Dendritic cell treated with granulocyte-macrophage colony-stimulating factor and Interleukin-4, amounts not matched to agents 40 ng/mL and 50 ng/mL, for 4 days (primary cell): Measurements from ENCODE around the gene SOX9.

ENCODE experiments used
- H3K27ac Mint-ChIP-seq: one replicate; pipeline ENCODE4 v1.8.0; 2022; ENCODE audit warnings: mild to moderate bottlenecking, mixed read lengths
- H3K27me3 Mint-ChIP-seq: one replicate; pipeline ENCODE4 v1.8.0; 2022; ENCODE audit warnings: mild to moderate bottlenecking, mixed read lengths
- H3K36me3 Mint-ChIP-seq: one replicate; pipeline ENCODE4 v1.8.0; 2022; ENCODE audit warnings: low read depth, mixed read lengths
- H3K4me1 Mint-ChIP-seq: one replicate; pipeline ENCODE4 v1.8.0; 2022; ENCODE audit warnings: low read depth, mixed read lengths
- H3K4me3 Mint-ChIP-seq: one replicate; pipeline ENCODE4 v1.8.0; 2022; ENCODE audit warnings: mild to moderate bottlenecking, moderate library complexity, mixed read lengths
- H3K9me3 Mint-ChIP-seq: one replicate; pipeline ENCODE4 v1.8.0; 2022; ENCODE audit warnings: mixed read lengths
- intact Hi-C: fragments of 100-400 bp; cut with micrococcal nuclease; formaldehyde crosslinking; loops from one replicate; pipeline ENCODE4 v1.15.0; 2022

The SOX9 gene

DNA sequence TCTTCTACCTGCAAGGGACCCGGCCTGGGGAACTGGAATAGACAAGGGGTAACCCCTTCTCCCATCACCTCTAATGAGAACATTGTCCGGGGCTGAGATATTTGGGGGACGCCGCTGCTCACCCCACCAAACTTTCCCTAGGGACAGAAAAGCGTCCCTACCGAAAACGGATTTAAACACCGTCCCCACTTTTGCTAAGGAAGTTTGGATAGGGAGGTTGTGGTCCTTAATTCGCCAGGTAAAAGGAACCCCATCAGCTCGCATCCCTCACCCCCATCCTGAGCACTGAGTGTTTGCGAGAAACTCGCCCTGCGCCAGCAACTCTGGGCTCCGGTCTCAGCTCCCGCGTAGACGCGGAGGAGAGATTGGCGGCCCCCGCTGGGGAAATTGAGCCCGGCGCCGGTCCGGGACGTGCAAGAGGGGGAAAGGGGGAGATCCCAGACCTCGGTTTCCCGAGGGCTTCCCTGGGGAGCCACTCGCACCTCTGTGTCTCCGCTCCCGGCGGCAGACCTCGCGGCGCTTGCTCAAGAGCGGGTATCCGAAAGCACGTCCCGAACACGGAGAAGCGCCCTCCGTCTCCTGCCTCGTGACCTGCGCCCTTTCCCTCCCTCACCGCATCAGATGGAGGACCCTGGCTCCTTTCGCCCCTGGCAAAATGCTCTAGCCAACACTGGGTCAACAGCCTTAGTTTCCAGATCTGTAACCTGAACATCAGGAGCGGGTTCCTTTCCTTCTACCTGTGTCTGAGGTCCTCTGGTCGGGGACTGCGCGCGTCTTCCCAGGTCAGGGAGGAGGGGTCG is 3.1 kb upstream of the SOX9 start:
- H3K9me3 Mint-ChIP-seq, result no peaks in the 10 kb centered on the region
- peaks cover 11% of the 10 kb centered on the region for H3K4me1 Mint-ChIP-seq
- peaks cover 90% of the 10 kb centered on the region for H3K27me3 Mint-ChIP-seq
- no peak overlapping the region for H3K4me3 Mint-ChIP-seq
- intact Hi-C loops, result no loop called here
- H3K27ac Mint-ChIP-seq, result no peak overlapping the region
- H3K36me3 Mint-ChIP-seq, result no peaks in the 10 kb centered on the region

DNA sequence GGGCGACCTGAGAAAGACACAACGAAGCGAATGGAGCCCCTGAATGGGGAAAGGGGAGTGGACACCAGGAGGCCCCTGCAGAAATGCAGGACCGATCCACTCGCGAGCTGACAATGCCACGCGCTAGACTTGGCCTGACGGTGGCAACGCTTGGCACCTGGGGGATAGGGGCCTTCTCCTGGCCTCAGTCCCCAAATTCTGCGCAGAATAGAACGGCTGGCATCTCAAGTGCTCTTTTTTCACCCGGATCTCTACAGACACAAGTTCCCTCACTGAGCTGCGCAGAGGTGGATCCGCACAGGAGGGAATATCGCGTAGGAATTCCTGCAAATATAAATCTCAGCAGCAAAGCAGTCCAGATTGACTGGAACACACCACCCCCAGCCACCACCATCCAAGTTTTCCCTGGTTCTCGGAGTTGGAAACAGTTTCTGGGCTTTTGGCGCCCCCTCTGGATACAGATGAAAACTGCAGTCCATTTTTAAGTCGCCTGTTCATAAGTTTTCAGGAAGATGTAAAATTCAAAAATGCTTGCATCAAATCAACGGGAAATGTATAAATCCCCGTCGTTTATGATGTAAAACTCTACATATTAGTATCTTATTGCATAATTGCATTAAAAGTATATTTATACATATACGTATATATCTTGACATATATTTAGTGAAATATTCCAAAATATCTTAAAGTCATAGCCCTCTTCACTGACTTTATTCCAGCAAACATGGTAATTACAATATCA is 2.3 kb upstream of the SOX9 start:
- Mint-ChIP-seq H3K9me3 (no peaks in the 10 kb centered on the region), H3K36me3 (no peaks in the 10 kb centered on the region), H3K27ac (no peak overlapping the region), H3K27me3 (peaks cover 94% of the 10 kb centered on the region), H3K4me1 (peaks cover 11% of the 10 kb centered on the region), H3K4me3 (no peak overlapping the region)
- intact Hi-C loops, result no loop called here

DNA sequence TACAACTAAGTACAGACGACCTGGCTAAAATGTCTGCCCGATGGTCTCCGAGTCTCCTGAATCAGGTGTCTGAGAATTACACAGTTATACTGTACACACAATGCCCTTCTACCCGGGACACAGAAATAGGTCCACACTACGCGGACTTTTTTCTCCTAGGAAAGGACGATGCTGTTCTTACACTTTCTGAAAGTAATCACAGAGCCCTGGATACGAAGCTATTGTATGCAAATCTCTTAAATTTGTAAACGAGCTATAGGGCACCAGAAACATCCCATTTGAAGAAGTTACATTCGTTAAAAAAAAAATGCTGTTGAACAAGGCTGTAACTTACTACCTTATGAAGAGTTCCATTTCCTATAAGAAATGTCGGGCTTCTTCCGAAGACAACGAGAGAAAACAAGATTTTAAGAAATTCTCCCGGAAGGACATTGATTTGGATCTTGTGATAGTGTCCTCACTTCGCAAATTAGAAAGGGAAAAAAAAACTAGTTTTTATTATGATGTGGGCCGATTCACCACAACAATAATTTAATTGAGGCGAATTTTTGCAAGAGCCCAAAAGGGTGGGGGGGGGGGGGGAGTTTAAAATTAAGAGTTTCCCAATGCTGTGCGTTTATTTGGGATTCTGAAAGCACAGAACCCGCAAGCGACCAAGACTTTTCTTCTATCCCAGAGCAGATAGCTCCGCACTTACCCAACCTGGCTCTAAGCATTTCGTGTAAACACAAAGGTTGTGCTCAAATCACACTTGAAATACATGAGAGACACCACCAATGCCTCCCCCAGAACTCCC is 1.5 kb upstream of the SOX9 start:
- no peak overlapping the region for H3K27ac Mint-ChIP-seq
- peaks cover 11% of the 10 kb centered on the region for H3K4me1 Mint-ChIP-seq
- no peak overlapping the region for H3K4me3 Mint-ChIP-seq
- peaks cover 92% of the 10 kb centered on the region for H3K27me3 Mint-ChIP-seq
- no peaks in the 10 kb centered on the region for H3K9me3 Mint-ChIP-seq
- intact Hi-C loops, result no loop called here
- no peaks in the 10 kb centered on the region for H3K36me3 Mint-ChIP-seq

DNA sequence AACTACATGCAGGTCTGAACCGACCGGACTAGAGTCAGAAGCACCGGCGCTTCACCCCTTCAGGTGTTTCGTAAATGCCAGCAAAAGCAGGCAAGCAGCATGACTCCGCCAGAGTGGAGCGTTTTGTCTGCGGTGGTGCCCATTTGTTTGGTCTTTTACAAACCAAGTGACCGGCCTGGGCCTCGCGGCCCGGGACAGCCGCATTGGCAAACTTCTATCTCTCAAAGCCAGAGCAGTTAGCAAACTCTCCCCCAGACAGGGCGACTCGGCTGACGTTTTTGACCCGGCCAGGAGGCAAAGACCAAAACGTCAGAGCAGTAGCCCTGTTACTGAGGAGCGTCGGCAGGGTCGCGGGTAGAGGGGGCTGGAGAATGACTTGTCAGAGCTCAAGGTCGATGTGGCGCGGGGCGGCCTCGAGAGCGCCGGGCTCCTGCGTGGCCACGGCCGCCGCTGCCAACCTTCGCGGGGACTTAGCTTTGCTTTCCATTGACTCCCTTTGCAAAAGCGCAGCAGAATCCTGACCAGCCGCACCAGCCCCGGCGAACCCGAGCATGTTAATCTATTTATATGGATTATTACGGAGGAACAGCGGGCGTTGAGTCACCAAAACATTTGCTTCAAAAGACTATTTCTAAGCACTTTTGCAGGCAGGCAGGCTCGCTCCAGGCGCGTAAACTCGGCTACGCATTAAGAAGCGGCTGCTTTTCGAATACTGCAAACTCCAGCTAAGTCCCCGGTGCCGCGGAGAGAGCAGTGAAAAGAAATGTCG is 763 bp upstream of the SOX9 start:
- H3K27ac Mint-ChIP-seq, result no peak overlapping the region
- intact Hi-C loops, result no loop called here
- H3K4me1 Mint-ChIP-seq, result peaks cover 11% of the 10 kb centered on the region
- H3K27me3 Mint-ChIP-seq, result peaks cover 87% of the 10 kb centered on the region
- no peak overlapping the region for H3K4me3 Mint-ChIP-seq
- no peaks in the 10 kb centered on the region for H3K9me3 Mint-ChIP-seq
- H3K36me3 Mint-ChIP-seq, result no peaks in the 10 kb centered on the region

DNA sequence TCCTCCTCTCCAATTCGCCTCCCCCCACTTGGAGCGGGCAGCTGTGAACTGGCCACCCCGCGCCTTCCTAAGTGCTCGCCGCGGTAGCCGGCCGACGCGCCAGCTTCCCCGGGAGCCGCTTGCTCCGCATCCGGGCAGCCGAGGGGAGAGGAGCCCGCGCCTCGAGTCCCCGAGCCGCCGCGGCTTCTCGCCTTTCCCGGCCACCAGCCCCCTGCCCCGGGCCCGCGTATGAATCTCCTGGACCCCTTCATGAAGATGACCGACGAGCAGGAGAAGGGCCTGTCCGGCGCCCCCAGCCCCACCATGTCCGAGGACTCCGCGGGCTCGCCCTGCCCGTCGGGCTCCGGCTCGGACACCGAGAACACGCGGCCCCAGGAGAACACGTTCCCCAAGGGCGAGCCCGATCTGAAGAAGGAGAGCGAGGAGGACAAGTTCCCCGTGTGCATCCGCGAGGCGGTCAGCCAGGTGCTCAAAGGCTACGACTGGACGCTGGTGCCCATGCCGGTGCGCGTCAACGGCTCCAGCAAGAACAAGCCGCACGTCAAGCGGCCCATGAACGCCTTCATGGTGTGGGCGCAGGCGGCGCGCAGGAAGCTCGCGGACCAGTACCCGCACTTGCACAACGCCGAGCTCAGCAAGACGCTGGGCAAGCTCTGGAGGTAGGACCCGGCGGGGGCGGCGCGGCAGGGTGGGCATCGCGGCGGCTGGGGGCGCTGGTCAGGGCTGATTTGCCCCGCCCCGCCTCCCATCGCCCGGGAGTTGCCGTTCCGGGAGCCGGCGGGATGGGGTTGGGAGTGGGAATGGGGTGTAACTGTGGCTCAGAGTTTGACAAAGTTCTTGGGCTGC is 567 bp downstream of the SOX9 start:
- intact Hi-C loops, result no loop called here
- Mint-ChIP-seq H3K27ac (no peak overlapping the region), H3K27me3 (peaks cover 77% of the 10 kb centered on the region), H3K4me3 (peak overlapping the region; percentile 30), H3K36me3 (no peaks in the 10 kb centered on the region), H3K4me1 (peaks cover 11% of the 10 kb centered on the region), H3K9me3 (no peaks in the 10 kb centered on the region)

DNA sequence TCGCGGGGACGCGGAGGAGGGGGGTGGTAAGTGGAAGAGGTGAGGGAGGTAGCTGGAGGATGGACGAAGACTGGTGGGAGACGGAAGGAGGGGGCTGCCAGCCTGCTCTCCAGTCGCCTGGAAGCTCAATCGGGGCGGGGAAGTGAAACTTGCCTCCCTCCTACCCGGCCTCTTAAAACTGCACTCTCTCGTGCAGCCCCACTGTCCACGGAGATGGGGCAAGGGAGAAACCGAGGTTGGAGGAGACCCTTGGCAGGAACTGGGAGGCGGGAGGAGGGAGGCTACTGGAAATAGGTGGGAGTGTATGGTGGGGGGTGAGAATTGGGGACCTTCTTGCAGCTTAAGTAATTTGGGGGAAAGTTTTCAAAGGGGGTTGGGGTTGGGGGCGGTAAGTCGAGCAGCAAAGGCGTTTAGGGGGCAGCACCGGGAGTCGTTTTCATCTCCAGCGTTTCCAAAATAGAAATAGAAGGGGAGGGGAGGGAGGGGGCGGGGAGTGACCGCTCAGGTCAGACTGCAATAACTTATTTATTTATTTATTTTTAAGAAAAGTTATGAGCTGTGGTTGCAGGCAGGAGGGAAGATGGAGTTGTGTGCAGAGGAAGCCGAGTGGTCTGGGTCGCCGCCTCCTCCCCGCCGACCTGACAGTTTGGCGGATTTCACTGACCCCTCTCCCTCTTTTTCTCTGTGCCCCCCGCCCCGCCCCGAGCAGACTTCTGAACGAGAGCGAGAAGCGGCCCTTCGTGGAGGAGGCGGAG is 1.4 kb downstream of the SOX9 start:
- H3K27me3 Mint-ChIP-seq, result peaks cover 75% of the 10 kb centered on the region
- no peak overlapping the region for H3K27ac Mint-ChIP-seq
- no peaks in the 10 kb centered on the region for H3K36me3 Mint-ChIP-seq
- peaks cover 11% of the 10 kb centered on the region for H3K4me1 Mint-ChIP-seq
- H3K4me3 Mint-ChIP-seq, result peak overlapping the region; percentile 30
- no peaks in the 10 kb centered on the region for H3K9me3 Mint-ChIP-seq
- intact Hi-C loops, result no loop called here

DNA sequence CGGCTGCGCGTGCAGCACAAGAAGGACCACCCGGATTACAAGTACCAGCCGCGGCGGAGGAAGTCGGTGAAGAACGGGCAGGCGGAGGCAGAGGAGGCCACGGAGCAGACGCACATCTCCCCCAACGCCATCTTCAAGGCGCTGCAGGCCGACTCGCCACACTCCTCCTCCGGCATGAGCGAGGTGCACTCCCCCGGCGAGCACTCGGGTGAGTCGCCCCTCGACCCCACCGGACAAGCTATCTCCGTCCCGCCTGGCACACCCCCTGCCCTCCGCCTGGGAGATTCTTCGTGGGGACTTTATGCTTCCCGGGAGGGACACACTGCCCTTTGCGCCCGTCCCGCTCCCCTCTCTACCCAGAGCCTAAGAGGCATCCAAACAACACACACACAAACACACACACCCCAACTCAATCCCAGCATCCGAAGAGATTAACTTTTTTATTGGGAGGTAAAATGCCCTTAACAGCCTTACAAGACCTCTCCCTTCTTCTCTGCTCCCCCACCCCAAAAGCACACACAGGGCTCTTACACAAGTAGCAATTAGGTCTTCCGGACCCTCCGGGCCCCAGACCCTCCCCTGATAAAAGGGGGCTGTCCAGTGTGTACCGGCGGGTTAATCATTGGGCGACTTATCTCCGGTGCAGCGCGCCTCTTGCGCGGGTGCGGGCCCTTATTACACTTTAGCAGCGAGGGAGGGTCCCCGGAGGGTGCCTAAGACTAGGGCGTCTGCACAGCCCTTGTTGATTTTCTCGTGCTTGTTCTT is 2.1 kb downstream of the SOX9 start:
- Mint-ChIP-seq H3K27ac (no peak overlapping the region), H3K9me3 (no peaks in the 10 kb centered on the region), H3K4me1 (peaks cover 11% of the 10 kb centered on the region), H3K4me3 (no peak overlapping the region), H3K27me3 (peaks cover 71% of the 10 kb centered on the region), H3K36me3 (no peaks in the 10 kb centered on the region)
- intact Hi-C loops, result no loop called here

DNA sequence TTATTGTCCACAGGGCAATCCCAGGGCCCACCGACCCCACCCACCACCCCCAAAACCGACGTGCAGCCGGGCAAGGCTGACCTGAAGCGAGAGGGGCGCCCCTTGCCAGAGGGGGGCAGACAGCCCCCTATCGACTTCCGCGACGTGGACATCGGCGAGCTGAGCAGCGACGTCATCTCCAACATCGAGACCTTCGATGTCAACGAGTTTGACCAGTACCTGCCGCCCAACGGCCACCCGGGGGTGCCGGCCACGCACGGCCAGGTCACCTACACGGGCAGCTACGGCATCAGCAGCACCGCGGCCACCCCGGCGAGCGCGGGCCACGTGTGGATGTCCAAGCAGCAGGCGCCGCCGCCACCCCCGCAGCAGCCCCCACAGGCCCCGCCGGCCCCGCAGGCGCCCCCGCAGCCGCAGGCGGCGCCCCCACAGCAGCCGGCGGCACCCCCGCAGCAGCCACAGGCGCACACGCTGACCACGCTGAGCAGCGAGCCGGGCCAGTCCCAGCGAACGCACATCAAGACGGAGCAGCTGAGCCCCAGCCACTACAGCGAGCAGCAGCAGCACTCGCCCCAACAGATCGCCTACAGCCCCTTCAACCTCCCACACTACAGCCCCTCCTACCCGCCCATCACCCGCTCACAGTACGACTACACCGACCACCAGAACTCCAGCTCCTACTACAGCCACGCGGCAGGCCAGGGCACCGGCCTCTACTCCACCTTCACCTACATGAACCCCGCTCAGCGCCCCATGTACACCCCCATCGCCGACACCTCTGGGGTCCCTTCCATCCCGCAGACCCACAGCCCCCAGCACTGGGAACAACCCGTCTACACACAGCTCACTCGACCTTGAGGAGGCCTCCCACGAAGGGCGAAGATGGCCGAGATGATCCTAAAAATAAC is 3.0 kb downstream of the SOX9 start:
- H3K4me3 Mint-ChIP-seq, result no peak overlapping the region
- no peaks in the 10 kb centered on the region for H3K36me3 Mint-ChIP-seq
- H3K4me1 Mint-ChIP-seq, result peaks cover 11% of the 10 kb centered on the region
- no peak overlapping the region for H3K27ac Mint-ChIP-seq
- intact Hi-C loops, result no loop called here
- H3K9me3 Mint-ChIP-seq, result no peaks in the 10 kb centered on the region
- peaks cover 64% of the 10 kb centered on the region for H3K27me3 Mint-ChIP-seq

DNA sequence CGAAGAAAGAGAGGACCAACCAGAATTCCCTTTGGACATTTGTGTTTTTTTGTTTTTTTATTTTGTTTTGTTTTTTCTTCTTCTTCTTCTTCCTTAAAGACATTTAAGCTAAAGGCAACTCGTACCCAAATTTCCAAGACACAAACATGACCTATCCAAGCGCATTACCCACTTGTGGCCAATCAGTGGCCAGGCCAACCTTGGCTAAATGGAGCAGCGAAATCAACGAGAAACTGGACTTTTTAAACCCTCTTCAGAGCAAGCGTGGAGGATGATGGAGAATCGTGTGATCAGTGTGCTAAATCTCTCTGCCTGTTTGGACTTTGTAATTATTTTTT is 3.6 kb downstream of the SOX9 start:
- intact Hi-C loops, result no loop called here
- Mint-ChIP-seq H3K27ac (no peak overlapping the region), H3K27me3 (peaks cover 61% of the 10 kb centered on the region), H3K36me3 (no peaks in the 10 kb centered on the region), H3K4me1 (peaks cover 11% of the 10 kb centered on the region), H3K4me3 (no peak overlapping the region), H3K9me3 (no peaks in the 10 kb centered on the region)

DNA sequence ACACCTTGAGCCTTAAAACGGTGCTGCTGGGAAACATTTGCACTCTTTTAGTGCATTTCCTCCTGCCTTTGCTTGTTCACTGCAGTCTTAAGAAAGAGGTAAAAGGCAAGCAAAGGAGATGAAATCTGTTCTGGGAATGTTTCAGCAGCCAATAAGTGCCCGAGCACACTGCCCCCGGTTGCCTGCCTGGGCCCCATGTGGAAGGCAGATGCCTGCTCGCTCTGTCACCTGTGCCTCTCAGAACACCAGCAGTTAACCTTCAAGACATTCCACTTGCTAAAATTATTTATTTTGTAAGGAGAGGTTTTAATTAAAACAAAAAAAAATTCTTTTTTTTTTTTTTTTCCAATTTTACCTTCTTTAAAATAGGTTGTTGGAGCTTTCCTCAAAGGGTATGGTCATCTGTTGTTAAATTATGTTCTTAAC is 4.4 kb downstream of the SOX9 start:
- Mint-ChIP-seq H3K27ac (no peak overlapping the region), H3K27me3 (peaks cover 54% of the 10 kb centered on the region), H3K4me1 (peaks cover 11% of the 10 kb centered on the region), H3K9me3 (no peaks in the 10 kb centered on the region), H3K36me3 (no peaks in the 10 kb centered on the region), H3K4me3 (no peak overlapping the region)
- intact Hi-C loops, result no loop called here

DNA sequence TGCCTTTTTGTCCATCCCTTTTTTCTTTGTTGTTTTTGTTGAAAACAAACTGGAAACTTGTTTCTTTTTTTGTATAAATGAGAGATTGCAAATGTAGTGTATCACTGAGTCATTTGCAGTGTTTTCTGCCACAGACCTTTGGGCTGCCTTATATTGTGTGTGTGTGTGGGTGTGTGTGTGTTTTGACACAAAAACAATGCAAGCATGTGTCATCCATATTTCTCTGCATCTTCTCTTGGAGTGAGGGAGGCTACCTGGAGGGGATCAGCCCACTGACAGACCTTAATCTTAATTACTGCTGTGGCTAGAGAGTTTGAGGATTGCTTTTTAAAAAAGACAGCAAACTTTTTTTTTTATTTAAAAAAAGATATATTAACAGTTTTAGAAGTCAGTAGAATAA is 4.9 kb downstream of the SOX9 start:
- H3K4me1 Mint-ChIP-seq, result peaks cover 11% of the 10 kb centered on the region
- no peak overlapping the region for H3K4me3 Mint-ChIP-seq
- no peaks in the 10 kb centered on the region for H3K36me3 Mint-ChIP-seq
- no peak overlapping the region for H3K27ac Mint-ChIP-seq
- no peaks in the 10 kb centered on the region for H3K9me3 Mint-ChIP-seq
- intact Hi-C loops, result no loop called here
- H3K27me3 Mint-ChIP-seq, result peaks cover 50% of the 10 kb centered on the region
